GM12878 (cell line): ENCODE results near the gene PRKCE. TPM values are rescaled to one million over a fixed set of nuclear protein-coding genes. Genes with fewer than 3 reads are reported as not detected.

Experiments used
- ATAC-seq: fragments of 200-7000 bp; cut with Tn5 transposase; 3 replicates; pipeline ENCODE4 v1.9.1; 2020; ENCODE audit warnings: mild to moderate bottlenecking, moderate library complexity
- BruUV-seq: library from RNA; stranded (reverse); fragments of 400-500 nt; replicated peaks from 2 replicates; lab custom pipeline; 2021; lab: Mats Ljungman, UMichigan
- CTCF ChIA-PET: fragments of 300-600 bp; sonication (Branson Sonifier 250); formaldehyde crosslinking; extraction: SDS; loops from one replicate; lab custom pipeline; 2021; ENCODE audit warnings: inconsistent platforms; lab: Yijun Ruan, JAX
- POLR2A ChIA-PET: fragments of 350-600 bp; formaldehyde crosslinking; extraction: SDS; loops from one replicate; lab custom pipeline; 2021; ENCODE audit warnings: inconsistent platforms; lab: Charles Lee
- RAD21 ChIA-PET: fragments of 300-600 bp; sonication (Branson Sonifier 250); formaldehyde crosslinking; loops from one replicate; lab custom pipeline; 2023; ENCODE audit warnings: antibody characterized with exemption; ENCODE audit not compliant: unreplicated experiment; lab: Charles Lee
- SMC1A ChIA-PET: fragments of 300-600 bp; sonication (Branson Sonifier 250); formaldehyde crosslinking; loops from one replicate; lab custom pipeline; 2023; ENCODE audit not compliant: unreplicated experiment, uncharacterized antibody; lab: Charles Lee
- DNase-seq: peaks from one replicate; pipeline ENCODE4 v3.0.0-alpha.2; 2011; ENCODE audit warnings: low read depth, low spot score
- FAIRE-seq: peaks from 3 replicates; lab custom pipeline; 2011; peaks lifted over from hg19 to GRCh38; lab: Jason Lieb, UNC
- H2AFZ ChIP-seq: 2 replicates; pipeline ENCODE4 v1.6.0; 2011; ENCODE audit warnings: low read depth, low read length, control low read depth; ENCODE audit not compliant: control insufficient read depth
- H3K27ac ChIP-seq: 2 replicates; pipeline ENCODE4 v1.5.1; 2011; ENCODE audit warnings: control low read depth; ENCODE audit not compliant: control insufficient read depth, insufficient read depth
- H3K27me3 ChIP-seq, 2 experiments: replicated peaks in 1 of 2; 2 replicates each; pipeline versions ENCODE4 v1.6.0 to v1.6.1; 2011; ENCODE audit warnings: low read length in 1 of 2; ENCODE audit not compliant: control insufficient read depth in 2 of 2, insufficient read depth in 2 of 2
- H3K36me3 ChIP-seq, 2 experiments: 2 replicates each; pipeline ENCODE4 v1.5.1; 2011; ENCODE audit warnings: low read length in 1 of 2; ENCODE audit not compliant: control insufficient read depth in 2 of 2, insufficient read depth in 2 of 2
- H3K4me1 ChIP-seq: 2 replicates; pipeline ENCODE4 v1.6.1; 2011; ENCODE audit warnings: mild to moderate bottlenecking, low read length, moderate library complexity, mixed read lengths; ENCODE audit not compliant: control insufficient read depth, insufficient read depth
- H3K4me2 ChIP-seq: 2 replicates; pipeline ENCODE4 v1.6.0; 2011; ENCODE audit warnings: control low read depth; ENCODE audit not compliant: control insufficient read depth, insufficient read depth
- H3K4me3 ChIP-seq: fragments of 200-600 bp; sonication (generic); 2 replicates; pipeline ENCODE4 v1.5.1; 2016
- H3K79me2 ChIP-seq: 2 replicates; pipeline ENCODE4 v1.6.0; 2011; ENCODE audit warnings: low read length; ENCODE audit not compliant: control insufficient read depth, insufficient read depth
- H3K9ac ChIP-seq: 2 replicates; pipeline ENCODE4 v1.8.0; 2011; ENCODE audit warnings: low read length, control low read depth, mixed read lengths; ENCODE audit not compliant: control insufficient read depth, insufficient read depth
- H3K9me3 ChIP-seq: replicated peaks from 3 replicates; pipeline ENCODE4 v1.5.1; 2011; ENCODE audit warnings: mild to moderate bottlenecking, low read length; ENCODE audit not compliant: control insufficient read depth, insufficient read depth
- H4K20me1 ChIP-seq: 2 replicates; pipeline ENCODE4 v1.6.0; 2011; ENCODE audit not compliant: control insufficient read depth, insufficient read depth
- ELK1 ChIP-seq: IDR thresholded peaks from 2 replicates; pipeline ENCODE4 v1.6.1; 2012; ENCODE audit warnings: low read depth, low read length, improper control_type of control experiment
- EP300 ChIP-seq, 2 experiments: fragments of 150-350 bp in 1 of 2; IDR thresholded peaks; 2 replicates each; pipeline ENCODE4 v1.6.1; 2011 to 2012; ENCODE audit warnings: low read depth in 2 of 2, low read length in 2 of 2, borderline replicate concordance in 1 of 2, improper control_type of control experiment in 1 of 2, inconsistent platforms in 1 of 2; ENCODE audit not compliant: control insufficient read depth in 1 of 2
- HCFC1 ChIP-seq: fragments of 150-350 bp; IDR thresholded peaks from 2 replicates; pipeline ENCODE4 v1.6.1; 2014; ENCODE audit warnings: low read length
- HDAC6 ChIP-seq: fragments of 200-600 bp; sonication (generic); IDR thresholded peaks from one replicate; pipeline ENCODE4 v1.8.0; 2017; ENCODE audit warnings: antibody characterized with exemption; ENCODE audit not compliant: unreplicated experiment
- NFYB ChIP-seq: IDR thresholded peaks from 2 replicates; pipeline ENCODE4 v1.6.1; 2011; ENCODE audit warnings: low read depth, mild to moderate bottlenecking, low read length, improper control_type of control experiment, moderate library complexity; ENCODE audit not compliant: insufficient read depth
- SIN3A ChIP-seq: IDR thresholded peaks from 2 replicates; pipeline ENCODE4 v1.6.1; 2012; ENCODE audit warnings: low read depth, low read length, improper control_type of control experiment
- WGBS: methylation state at CpG from one replicate; pipeline ENCODE4 v1.1.6; 2016; ENCODE audit warnings: low lambda C conversion rate; ENCODE audit not compliant: insufficient replicate concordance, insufficient coverage; ENCODE audit errors: missing lambda C conversion rate; 5-methylcytosine and 5-hydroxymethylcytosine counted together
- in situ Hi-C: fragments of 300-500 bp; cut with MboI; formaldehyde crosslinking; loops from 9 replicates; pipeline ENCODE4 v1.14.3; 2018; ENCODE audit warnings: mixed read lengths
- intact Hi-C: fragments of 100-400 bp; cut with micrococcal nuclease; formaldehyde crosslinking; loops from one replicate; pipeline ENCODE4 v1.14.2; 2022; ENCODE audit not compliant: unreplicated experiment
- polyA plus RNA-seq, 11 experiments: library from polyadenylated mRNA; depleted of rRNA in 4 of 11; unstranded in 6 of 11; stranded (reverse) in 5 of 11; fragments of >200 nt; fragmentation: Nextera tagmentation in 4 of 11; fragmentation: Illumina TruSeq in 1 of 11; extraction: Ambion mirVana in 4 of 11; extraction: Trizol in 1 of 11; gene quantifications; 1 replicate in 1 of 11; 2 replicates in 10 of 11; pipeline versions ENCODE4 v1.2.1 to v1.2.3, GENCODE V29; 2011 to 2016; ENCODE audit warnings: inconsistent platforms in 2 of 11, missing spikeins in 2 of 11, low read depth in 1 of 11
- total RNA-seq, 4 experiments: library from RNA; depleted of rRNA in 3 of 4; stranded (reverse); fragments of >200 nt in 3 of 4; fragmentation: Illumina TruSeq in 1 of 4; extraction: Trizol in 1 of 4; gene quantifications; 2 replicates each; pipeline versions ENCODE4 v1.2.1 to v1.2.3, GENCODE V29; 2013 to 2021
- TF ChIP-seq, protein P1 (sequence below): fragments of 450-650 bp; IDR thresholded peaks from 2 replicates; pipeline ENCODE4 v1.6.1; 2017; ENCODE audit warnings: mild to moderate bottlenecking, moderate library complexity

PRKCE gene
- total and polyA plus RNA-seq, 10 of the 15 experiments (the other 5 are each of a cell fraction or from before 2014, with no cell fraction given) = 2.6 to 28.2 (median 11.3) TPM

DNA sequence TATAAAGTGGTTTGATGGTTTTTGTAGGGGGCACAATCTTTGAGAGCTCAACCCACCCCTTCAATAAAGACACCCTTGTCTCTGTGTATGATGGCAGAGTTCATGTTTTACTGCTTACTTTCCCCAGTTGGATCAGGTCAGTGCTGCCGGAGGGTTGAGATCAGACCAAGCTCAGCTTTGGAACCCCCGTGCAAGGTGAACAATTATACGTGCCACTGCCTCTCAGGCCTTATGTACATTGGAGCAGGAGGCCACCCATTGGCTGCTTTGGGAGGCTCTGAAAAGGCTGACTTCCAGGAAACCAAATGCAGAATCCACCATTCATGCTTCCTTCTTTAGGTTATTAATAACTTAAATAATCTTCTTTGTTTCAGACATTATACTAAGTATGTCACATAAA lies 542.4 kb downstream of the PRKCE start:
- 56% methylated on average over 3 of the region's 3 CpGs for WGBS
- ChIA-PET SMC1A (interaction anchor here (0.8 to 1.0 kb wide), 2 partner anchors 15 to 77 kb away, joined by 3 to 4 read pairs; no protein-coding TSS in a partner anchor), POLR2A (interaction anchor here (0.5 kb wide), 2 partner anchors 554 to 588 kb away, joined by 3 to 4 read pairs; no protein-coding TSS in a partner anchor), CTCF (interaction anchor here (0.5 to 1.4 kb wide), 4 partner anchors 8 to 131 kb away, joined by 3 to 5 read pairs (median 4); no protein-coding TSS in a partner anchor), RAD21 (interaction anchor here (1.0 kb wide), 1 partner anchor 126 kb away, joined by 3 read pairs; no protein-coding TSS in a partner anchor)
- Histone ChIP-seq H3K9ac (no peak overlapping the region), H3K79me2 (no peaks in the 10 kb centered on the region), H4K20me1 (no peaks in the 10 kb centered on the region), H3K4me1 (no peaks in the 10 kb centered on the region), H2AFZ (no peak overlapping the region), H3K4me3 (no peak overlapping the region), H3K27me3 (no peaks in the 10 kb centered on the region), H3K9me3 (no peaks in the 10 kb centered on the region), H3K27ac (no peak overlapping the region), H3K36me3 (no peaks in the 10 kb centered on the region), H3K4me2 (no peak overlapping the region)
- TF ChIP-seq, protein P1, sequence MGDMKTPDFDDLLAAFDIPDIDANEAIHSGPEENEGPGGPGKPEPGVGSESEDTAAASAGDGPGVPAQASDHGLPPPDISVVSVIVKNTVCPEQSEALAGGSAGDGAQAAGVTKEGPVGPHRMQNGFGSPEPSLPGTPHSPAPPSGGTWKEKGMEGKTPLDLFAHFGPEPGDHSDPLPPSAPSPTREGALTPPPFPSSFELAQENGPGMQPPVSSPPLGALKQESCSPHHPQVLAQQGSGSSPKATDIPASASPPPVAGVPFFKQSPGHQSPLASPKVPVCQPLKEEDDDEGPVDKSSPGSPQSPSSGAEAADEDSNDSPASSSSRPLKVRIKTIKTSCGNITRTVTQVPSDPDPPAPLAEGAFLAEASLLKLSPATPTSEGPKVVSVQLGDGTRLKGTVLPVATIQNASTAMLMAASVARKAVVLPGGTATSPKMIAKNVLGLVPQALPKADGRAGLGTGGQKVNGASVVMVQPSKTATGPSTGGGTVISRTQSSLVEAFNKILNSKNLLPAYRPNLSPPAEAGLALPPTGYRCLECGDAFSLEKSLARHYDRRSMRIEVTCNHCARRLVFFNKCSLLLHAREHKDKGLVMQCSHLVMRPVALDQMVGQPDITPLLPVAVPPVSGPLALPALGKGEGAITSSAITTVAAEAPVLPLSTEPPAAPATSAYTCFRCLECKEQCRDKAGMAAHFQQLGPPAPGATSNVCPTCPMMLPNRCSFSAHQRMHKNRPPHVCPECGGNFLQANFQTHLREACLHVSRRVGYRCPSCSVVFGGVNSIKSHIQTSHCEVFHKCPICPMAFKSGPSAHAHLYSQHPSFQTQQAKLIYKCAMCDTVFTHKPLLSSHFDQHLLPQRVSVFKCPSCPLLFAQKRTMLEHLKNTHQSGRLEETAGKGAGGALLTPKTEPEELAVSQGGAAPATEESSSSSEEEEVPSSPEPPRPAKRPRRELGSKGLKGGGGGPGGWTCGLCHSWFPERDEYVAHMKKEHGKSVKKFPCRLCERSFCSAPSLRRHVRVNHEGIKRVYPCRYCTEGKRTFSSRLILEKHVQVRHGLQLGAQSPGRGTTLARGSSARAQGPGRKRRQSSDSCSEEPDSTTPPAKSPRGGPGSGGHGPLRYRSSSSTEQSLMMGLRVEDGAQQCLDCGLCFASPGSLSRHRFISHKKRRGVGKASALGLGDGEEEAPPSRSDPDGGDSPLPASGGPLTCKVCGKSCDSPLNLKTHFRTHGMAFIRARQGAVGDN = no peak
- TF ChIP-seq SIN3A (no peak), HDAC6 (no peak), HCFC1 (no peak), ELK1 (no peak), NFYB (no peak), EP300 (IDR thresholded peaks at IDR 0.05; ENCODE audit: borderline replicate concordance in 1 of 2, control insufficient read depth in 1 of 2, low read depth in 2 of 2, low read length in 2 of 2) (no peak)
- BruUV-seq = no TSS peak
- intact Hi-C loops (no loop called here), in situ Hi-C loops (loop anchor here (5.0 kb wide), 1 partner anchor 52 kb away; no protein-coding TSS in a partner anchor)
- ATAC-seq (no peak), FAIRE-seq (no peak), DNase-seq (no peak)
